Caki2 (cell line): Measurements from ENCODE around the gene ADAMTSL5. TPM values are rescaled to one million over a fixed set of nuclear protein-coding genes. Genes with fewer than 3 reads are reported as not detected.
"Not testable (repeated sequence)": the region's sequence is repeated elsewhere in the genome, so short reads cannot be mapped to it uniquely, and the experiment has no call there.

ENCODE experiments used
- DNase-seq: peaks from one replicate; pipeline ENCODE4 v3.0.0-alpha.2; 2015; ENCODE audit warnings: low read depth
- in situ Hi-C: cut with HindIII; loops from 2 replicates; pipeline ENCODE4 v1.10.0; 2016; ENCODE audit warnings: low sequenced_read_pairs, low pct_unique_long_range_greater_than_20kb, mixed read lengths
- total RNA-seq: library from RNA; depleted of rRNA; stranded (reverse); fragments of >200 nt; shearing (Covaris generic); gene quantifications from 2 replicates; pipeline ENCODE4 v1.2.3, GENCODE V29; 2014; ENCODE audit warnings: low replicate concordance; rRNA removed

Gene ADAMTSL5
- not detected in 2 replicates for total RNA-seq

GRCh38 chr19:1512671-1513498 lies at the start of gene ADAMTSL5:
ADAMTSL5 (minus strand) TSS chr19:1513019; CDS start chr19:1510943, 2,076 bp downstream.
- in situ Hi-C loops = no loop called here
- DNase-seq = no peak

DNA sequence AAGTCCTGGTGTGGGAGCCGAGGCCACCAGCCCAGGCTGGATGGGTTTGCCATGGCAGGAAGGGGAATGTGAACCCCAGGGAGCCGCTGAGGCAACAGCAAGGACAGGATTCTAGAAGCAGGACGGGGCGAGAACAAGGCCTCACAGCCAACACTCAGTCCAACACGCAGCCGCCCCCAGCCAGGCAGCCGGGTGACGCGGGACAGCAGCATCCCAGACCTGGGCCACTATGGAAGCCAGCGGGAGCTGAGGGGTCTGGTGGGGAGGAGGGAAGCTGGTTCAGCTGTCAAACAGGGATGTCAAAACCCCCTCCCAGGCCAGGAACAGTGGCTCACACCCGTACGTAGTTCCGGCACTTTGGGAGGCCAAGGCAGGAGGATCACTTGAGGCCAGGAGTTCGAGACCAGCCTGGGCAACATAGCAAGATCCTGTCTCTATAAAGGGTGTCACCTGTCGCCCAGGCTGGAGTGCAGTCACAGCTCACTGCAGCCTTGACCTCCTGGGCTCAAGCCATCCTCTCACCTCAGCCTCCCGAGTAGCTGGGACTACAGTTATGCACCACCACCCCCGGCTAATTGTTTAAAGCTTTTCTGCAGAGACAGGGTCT lies 48.5 kb upstream of the ADAMTSL5 start:
- in situ Hi-C loops = no loop called here
- no peak for DNase-seq

- no peak for DNase-seq
- in situ Hi-C loops = no loop called here
These were observed 47.6 kb upstream of the ADAMTSL5 start for GRCh38 chr19:1560286-1560882.

DNA sequence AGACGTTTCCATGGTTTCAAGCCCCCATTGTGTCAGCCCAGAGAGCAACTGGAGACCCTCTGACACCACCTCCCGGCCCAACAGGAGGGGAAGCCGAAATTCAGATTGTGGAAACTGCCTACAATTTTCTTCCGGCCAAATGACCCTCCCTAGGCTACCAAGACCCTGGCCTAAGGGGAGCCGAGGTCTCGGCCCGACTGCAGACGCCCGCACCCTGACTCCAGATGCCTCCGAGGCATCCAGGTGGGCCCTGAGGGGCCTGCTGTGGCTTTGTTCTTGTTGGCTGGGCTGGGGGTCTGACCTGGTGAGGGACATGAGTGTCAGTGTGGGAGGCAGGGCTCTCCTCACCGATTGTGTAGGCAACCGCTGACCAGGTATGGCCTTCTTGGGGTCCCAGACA lies 45.7 kb upstream of the ADAMTSL5 start:
- in situ Hi-C loops = no loop called here

DNA sequence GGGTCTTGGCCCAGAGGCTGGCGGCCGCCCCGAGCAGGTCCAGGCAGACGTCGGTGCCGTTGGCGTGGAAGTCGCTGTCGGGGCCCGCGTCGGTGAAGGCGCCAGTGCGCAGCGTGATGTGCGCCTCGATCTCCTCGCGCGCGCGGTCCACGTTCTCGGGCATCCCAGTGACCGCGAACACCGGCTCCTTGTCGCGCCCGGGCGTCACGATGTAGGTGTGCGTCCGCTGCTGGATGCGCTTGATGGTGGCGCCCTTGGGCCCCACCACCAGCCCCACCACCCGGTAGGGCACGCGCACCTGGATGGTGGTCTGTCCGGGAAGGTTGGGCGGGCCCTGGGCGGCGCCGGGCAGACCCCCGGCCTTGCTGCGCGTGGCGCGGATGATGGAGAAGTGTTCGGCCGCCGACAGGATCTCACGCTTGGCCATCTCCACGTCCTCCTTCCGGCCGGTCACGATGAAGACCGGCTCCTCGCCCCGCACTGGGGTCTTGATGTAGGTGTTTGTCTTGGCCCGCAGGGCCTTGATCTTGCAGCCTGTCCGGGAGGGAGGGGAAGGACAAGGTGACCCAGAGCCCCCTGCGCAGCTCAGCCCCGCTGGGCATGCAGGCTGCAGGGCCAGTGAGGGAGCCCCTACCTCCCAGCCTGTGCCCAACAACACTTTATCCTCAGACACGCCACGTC lies 43.7 kb upstream of the ADAMTSL5 start:
- in situ Hi-C loops = no loop called here
- DNase-seq = no peak

More for the DNA sequence above, 45.7 kb upstream of the ADAMTSL5 start:
- no peak for DNase-seq

DNA sequence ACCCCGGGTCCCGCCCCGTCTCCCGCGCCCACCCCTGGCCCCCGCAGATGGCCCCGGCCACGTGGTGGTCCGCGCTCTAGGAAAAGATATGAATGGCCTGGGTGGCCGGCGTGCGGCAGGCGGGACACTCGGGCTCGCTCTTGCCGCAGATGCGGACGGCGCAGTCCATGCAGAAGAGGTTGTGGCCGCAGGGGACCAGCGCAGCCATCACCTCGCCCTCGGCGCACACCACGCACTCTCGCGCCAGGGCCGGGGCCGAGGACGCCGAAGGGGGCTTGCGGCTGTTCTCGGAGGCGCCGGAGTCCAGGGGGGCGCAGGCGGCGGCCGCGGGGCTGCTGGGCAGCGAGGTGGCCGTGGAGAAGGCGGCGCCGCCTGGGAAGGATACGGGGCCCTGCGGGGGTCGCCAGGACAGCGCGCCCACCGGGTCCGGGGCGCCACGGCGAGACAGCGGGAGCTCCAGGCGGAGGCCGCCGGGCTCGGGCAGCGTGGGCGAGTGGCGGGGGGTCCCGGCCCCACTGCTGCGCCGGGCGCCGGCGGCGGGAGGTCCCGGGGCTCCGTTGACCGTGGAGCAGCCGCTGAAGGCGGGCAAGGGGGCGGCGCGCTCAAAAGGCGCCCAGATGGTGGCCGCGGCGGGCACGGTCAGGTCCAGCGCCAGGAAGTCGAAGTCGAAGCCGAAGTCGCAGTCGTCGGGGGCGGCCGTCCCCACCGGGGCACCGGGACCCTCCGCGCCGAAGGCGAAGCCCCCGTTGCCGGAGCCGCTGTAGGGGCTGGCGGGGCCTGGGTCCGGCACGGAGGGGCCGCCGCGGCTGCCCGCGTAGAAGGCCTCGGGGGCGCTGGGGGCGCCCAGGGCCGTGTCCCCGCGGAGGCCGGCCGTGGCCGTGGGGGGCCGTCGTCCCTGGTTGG lies 42.9 kb upstream of the ADAMTSL5 start:
- DNase-seq = no peak
- in situ Hi-C loops = no loop called here

DNA sequence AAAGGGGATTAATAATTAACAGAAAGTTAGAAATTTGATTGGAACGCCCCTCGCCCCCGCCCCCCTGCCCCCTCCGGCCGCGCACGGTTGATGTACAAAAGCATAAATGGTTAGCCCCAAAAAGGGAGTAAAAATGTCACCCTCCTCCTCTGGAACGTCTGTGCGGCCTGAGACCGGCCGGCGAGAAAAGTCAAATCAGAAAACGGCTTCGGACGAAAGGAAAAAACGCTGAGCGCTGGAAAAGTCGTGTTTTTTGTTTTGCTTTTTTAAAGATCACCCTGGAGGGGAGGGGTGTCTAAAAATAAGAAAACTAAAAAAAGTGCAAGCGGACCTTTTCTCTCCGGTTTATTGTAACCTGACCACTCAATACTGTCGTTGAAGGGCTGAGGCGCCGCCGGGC lies 42.1 kb upstream of the ADAMTSL5 start:
- in situ Hi-C loops = no loop called here
- DNase-seq = no peak

GRCh38 chr19:1553415-1553814 lies 40.6 kb upstream of the ADAMTSL5 start:
- in situ Hi-C loops = no loop called here
- DNase-seq = no peak

GRCh38 chr19:1551068-1552040 lies 38.5 kb upstream of the ADAMTSL5 start:
- in situ Hi-C loops = no loop called here
- no peak for DNase-seq

DNA sequence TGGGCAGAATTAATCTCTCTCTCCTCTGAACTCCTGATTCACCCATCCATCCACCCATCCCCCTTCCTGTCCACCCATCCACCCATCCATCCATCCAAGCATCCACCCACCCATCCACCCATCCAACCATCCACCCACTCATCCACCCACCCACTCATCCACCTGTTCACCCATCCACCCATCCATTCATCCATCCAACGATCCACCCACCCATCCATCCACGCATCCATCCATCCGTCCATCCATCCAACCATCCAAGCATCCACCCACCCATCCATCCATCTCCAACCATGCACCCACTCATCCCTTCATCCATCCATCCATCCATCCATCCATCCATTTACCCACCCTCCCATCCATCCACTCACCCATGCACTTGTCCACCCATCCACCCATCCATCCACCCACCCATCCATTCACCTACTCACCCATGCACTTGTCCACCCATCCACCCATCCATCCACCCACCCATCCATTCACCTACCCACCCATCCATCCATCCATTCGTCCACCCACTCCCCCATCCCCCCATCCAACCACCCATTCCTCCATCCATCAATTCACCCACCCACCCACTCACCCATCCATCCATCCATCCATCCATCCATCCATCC lies 36.6 kb upstream of the ADAMTSL5 start:
- in situ Hi-C loops = no loop called here
- DNase-seq = no peak

GRCh38 chr19:1540365-1540925 lies 27.6 kb upstream of the ADAMTSL5 start:
- in situ Hi-C loops = no loop called here
- no peak for DNase-seq

- DNase-seq, in situ Hi-C loops: not testable (repeated sequence)
These were observed 26.9 kb upstream of the ADAMTSL5 start for GRCh38 chr19:1539749-1540148.

GRCh38 chr19:1538978-1539377 lies 26.2 kb upstream of the ADAMTSL5 start:
- no peak for DNase-seq
- in situ Hi-C loops = no loop called here

DNA sequence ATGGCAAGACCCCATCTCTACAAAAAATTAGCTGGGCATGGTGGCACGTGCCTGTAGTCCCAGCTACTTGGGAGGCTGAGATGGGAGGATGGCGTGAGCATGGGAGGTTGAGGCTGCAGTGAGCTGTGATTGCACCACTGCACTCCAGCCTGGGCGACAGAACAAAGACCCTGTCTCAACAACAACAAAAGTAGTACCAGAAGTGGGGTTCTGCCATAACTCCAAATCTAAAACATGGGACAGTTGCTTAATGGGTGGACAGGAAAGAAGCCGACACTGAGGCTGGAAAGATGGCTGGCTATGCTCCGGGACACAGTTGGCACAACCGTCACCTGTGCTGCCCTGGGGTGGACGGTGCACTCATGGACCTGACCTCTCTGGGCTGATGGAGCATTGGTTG lies 22.9 kb upstream of the ADAMTSL5 start:
- DNase-seq, in situ Hi-C loops: not testable (repeated sequence)

DNA sequence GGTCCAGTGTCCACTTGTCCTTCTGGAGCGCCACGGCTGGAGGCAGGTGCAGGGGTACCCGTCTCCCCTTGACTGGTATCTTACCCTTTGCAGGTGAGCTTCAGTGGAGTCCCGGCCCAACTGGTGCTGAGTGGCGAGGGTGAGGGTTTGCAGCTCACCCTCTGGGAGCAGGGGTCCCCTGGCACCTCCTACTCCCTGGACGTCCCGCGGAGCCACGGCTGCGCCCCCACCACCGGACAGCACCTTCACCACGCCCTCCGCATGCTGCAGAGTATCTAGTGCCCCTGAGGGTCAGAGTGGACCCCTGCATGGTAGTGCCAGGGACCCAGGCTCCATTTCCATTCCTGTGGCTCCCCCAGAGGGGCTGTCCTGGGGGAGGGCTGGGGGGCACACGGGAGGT lies 22.2 kb upstream of the ADAMTSL5 start:
- DNase-seq = no peak
- in situ Hi-C loops = no loop called here

- no peak for DNase-seq
- in situ Hi-C loops = no loop called here
These were observed 20.8 kb upstream of the ADAMTSL5 start for GRCh38 chr19:1533510-1534150.
